Stomach (tissue), 9 donors: ENCODE results near the gene OGG1. TPM values are rescaled to one million over a fixed set of nuclear protein-coding genes. Genes with fewer than 3 reads are reported as not detected.
A peak's percentile ranks its signal among the peaks of the same experiment; 100 is the strongest.

Experiments used
- DNase-seq, 2 donors: peaks; one replicate each; pipeline versions ENCODE4 v3.0.0 to v3.0.0-alpha.2; 2013 to 2019
- H3K27ac ChIP-seq, 5 donors: fragments of 200-600 bp in 4 of 5; sonication (generic) in 4 of 5; one replicate each; pipeline ENCODE4 v1.5.1; 2013 to 2019; ENCODE audit warnings: mild to moderate bottlenecking in 1 of 5, moderate library complexity in 1 of 5
- H3K27me3 ChIP-seq, 3 donors: fragments of 200-600 bp; sonication (generic); one replicate each; pipeline ENCODE4 v1.5.1; 2017 to 2019; ENCODE audit warnings: mixed run types in 1 of 3
- H3K36me3 ChIP-seq, 4 donors: fragments of 200-600 bp; sonication (generic); 1 replicate in 3 of 4; 2 replicates in 1 of 4; pipeline ENCODE4 v1.5.1; 2016 to 2019
- H3K4me1 ChIP-seq, 4 donors: fragments of 200-600 bp; sonication (generic); one replicate each; pipeline ENCODE4 v1.5.1; 2016 to 2019
- H3K4me3 ChIP-seq, 4 donors: fragments of 200-600 bp; sonication (generic) in 3 of 4; one replicate each; pipeline ENCODE4 v1.5.1; 2016 to 2019; ENCODE audit warnings: mild to moderate bottlenecking in 1 of 4
- H3K9me3 ChIP-seq, 4 donors: fragments of 200-600 bp; sonication (generic); one replicate each; pipeline ENCODE4 v1.5.1; 2016 to 2019
- CTCF ChIP-seq, 7 experiments: fragments of 450-650 bp in 4 of 7; fragments of 200-600 bp in 3 of 7; sonication (generic) in 3 of 7; IDR thresholded peaks; one replicate each; pipeline ENCODE4 v1.5.1; 2016 to 2019; ENCODE audit warnings: antibody characterized with exemption in 7 of 7, control low read depth in 2 of 7, mild to moderate bottlenecking in 1 of 7
- EP300 ChIP-seq: sonication (generic); formaldehyde crosslinking; IDR thresholded peaks from one replicate; pipeline ENCODE4 v1.6.1; 2017; ENCODE audit warnings: antibody characterized with exemption
- POLR2A ChIP-seq, 4 donors: fragments of 450-650 bp; IDR thresholded peaks; one replicate each; pipeline ENCODE4 v1.6.1; 2016; ENCODE audit warnings: antibody characterized with exemption in 4 of 4, control low read depth in 2 of 4, mild to moderate bottlenecking in 1 of 4, moderate library complexity in 1 of 4
- POLR2AphosphoS5 ChIP-seq, 3 donors: sonication (generic); formaldehyde crosslinking; IDR thresholded peaks; one replicate each; pipeline ENCODE4 v1.6.1; 2016; ENCODE audit warnings: antibody characterized with exemption in 3 of 3
- WGBS, 5 donors: extraction: QIAGEN DNeasy Blood & Tissue Kit in 3 of 5; methylation state at CpG; one replicate each; pipeline versions ENCODE4 v1.1.5 to v1.1.7; 2013 to 2018; 5-methylcytosine and 5-hydroxymethylcytosine counted together
- intact Hi-C: fragments of 100-400 bp; cut with DNase I; formaldehyde crosslinking; loops from one replicate; pipeline ENCODE4 v1.15.1; 2023; ENCODE audit warnings: low total_unique reads
- polyA plus RNA-seq, 3 donors: library from polyadenylated mRNA; stranded (reverse); fragments of 200-250 nt; gene quantifications; one replicate each; pipeline ENCODE4 v1.2.3, GENCODE V29; 2013
- total RNA-seq, 5 donors: library from RNA; depleted of rRNA; stranded (reverse); fragments of >200 nt; gene quantifications; one replicate each; pipeline versions ENCODE4 v1.1.0 to v1.2.3, GENCODE V29; 2014 to 2016
- donor health status: healthy with polysubstance abuse.
- donor health status: Bipolar disorder and iron deficiency.
- donor health status: healthy.

OGG1 gene
- total and polyA plus RNA-seq, 8 donors = 7.6 to 54.5 (median 17.5) TPM

DNA sequence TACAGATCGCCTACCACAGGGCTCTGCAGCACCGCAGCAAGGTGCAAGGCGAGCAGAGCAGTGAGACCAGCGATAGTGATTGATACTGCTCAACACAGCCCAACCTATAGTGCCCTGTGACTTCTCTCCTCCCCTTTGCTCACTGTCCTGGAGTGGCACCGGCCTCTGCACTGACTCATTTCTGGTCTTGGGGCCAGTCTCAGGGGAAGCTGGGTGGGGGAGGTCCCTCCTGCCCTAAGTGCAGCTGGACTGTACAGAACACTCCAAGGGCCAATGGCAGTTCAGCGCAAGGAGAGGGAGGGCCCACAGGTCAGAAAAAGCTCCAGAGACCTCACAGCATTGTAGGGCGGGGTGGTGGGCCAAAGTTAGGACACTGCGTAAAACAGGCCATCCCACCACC lies 2.5 kb upstream of the OGG1 start:
- intact Hi-C loops = no loop called here
- Histone ChIP-seq H3K4me3 (no peak overlapping the region), H3K4me1 (peaks cover 18 to 36% (median 26%) of the 10 kb centered on the region in 4 donors), H3K27ac (no peak overlapping the region), H3K27me3 (no peaks in the 10 kb centered on the region), H3K9me3 (no peaks in the 10 kb centered on the region), H3K36me3 (peaks cover 59 to 73% (median 72%) of the 10 kb centered on the region in 4 donors)
- no peak for TF ChIP-seq EP300
- no peak for TF ChIP-seq POLR2A (IDR thresholded peaks at IDR 0.05)
- TF ChIP-seq POLR2AphosphoS5 (IDR thresholded peaks at IDR 0.05) = no peak
- no peak for TF ChIP-seq CTCF (IDR thresholded peaks at IDR 0.05)
- DNase-seq = no peak
- WGBS, 5 donors = 91 to 97% (median 94%) methylated on average over 7 to 8 of the region's 8 CpGs

DNA sequence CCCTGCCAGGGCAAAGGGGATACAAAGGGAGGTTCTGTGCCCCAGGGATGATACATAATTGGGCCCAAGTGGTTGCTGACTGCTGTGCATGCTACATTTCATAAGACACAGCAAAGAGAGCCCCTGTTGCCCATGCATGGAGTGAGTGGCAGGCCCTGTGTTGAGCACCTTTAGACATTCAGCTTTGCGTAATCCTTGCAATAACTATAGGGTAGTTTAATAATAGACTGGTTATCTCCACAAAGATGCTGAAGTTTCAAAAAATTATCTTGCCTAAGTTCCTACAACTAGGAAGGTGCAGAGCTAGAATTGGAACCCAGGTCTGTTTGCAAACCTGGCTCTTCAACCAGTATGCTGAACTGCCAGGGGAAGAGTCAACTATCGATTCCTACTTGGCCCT lies 1.7 kb upstream of the OGG1 start:
- WGBS, 5 donors = 96 to 100% (median 98%) methylated on average over 2 of the region's 2 CpGs
- no peak for TF ChIP-seq EP300
- no peak for TF ChIP-seq CTCF (IDR thresholded peaks at IDR 0.05)
- no peak for TF ChIP-seq POLR2A (IDR thresholded peaks at IDR 0.05)
- TF ChIP-seq POLR2AphosphoS5 (IDR thresholded peaks at IDR 0.05) = no peak
- intact Hi-C loops = no loop called here
- Histone ChIP-seq H3K27me3 (no peaks in the 10 kb centered on the region), H3K4me3 (no peak overlapping the region), H3K4me1 (peaks cover 18 to 36% (median 26%) of the 10 kb centered on the region in 4 donors), H3K27ac (no peak overlapping the region), H3K9me3 (no peaks in the 10 kb centered on the region), H3K36me3 (peaks cover 57 to 73% (median 72%) of the 10 kb centered on the region in 4 donors)
- DNase-seq = no peak

GRCh38 chr3:9749296-9749644 lies 482 bp upstream of the OGG1 start:
- Histone ChIP-seq H3K36me3 (peaks cover 45 to 71% (median 68%) of the 10 kb centered on the region in 4 donors), H3K27me3 (no peaks in the 10 kb centered on the region), H3K4me1 (peaks cover 18 to 36% (median 26%) of the 10 kb centered on the region in 4 donors), H3K9me3 (no peaks in the 10 kb centered on the region), H3K4me3 (peak overlapping the region; percentile 64 to 81 (median 70)), H3K27ac (peak overlapping the region; percentile 68 to 92 (median 89))
- TF ChIP-seq POLR2A (IDR thresholded peaks at IDR 0.05) (no peak), POLR2AphosphoS5 (IDR thresholded peaks at IDR 0.05) (no peak), EP300 (no peak), CTCF (IDR thresholded peaks at IDR 0.05) (no peak)
- no peak for DNase-seq
- intact Hi-C loops = no loop called here
- WGBS, 5 donors = 3 to 14% (median 12%) methylated on average over 18 to 19 of the region's 19 CpGs

- H3K9me3 ChIP-seq = no peaks in the 10 kb centered on the region
- intact Hi-C loops = no loop called here
- H3K4me3 ChIP-seq = peak overlapping the region; percentile 64 to 81 (median 70)
- no peaks in the 10 kb centered on the region for H3K27me3 ChIP-seq
- WGBS, 5 donors = 29 to 34% (median 31%) methylated on average over 16 to 17 of the region's 17 CpGs
- H3K27ac ChIP-seq = peak overlapping the region; percentile 68 to 92 (median 89)
- peaks cover 18 to 48% (median 36%) of the 10 kb centered on the region in 4 donors for H3K4me1 ChIP-seq
- H3K36me3 ChIP-seq = peaks cover 31 to 71% (median 67%) of the 10 kb centered on the region in 4 donors
- peak in 1 of 2 donors; percentile 42 for DNase-seq
- TF ChIP-seq POLR2AphosphoS5 (IDR thresholded peaks at IDR 0.05) = no peak
Observed at GRCh38 chr3:9750556-9751411, 1.0 kb downstream of the OGG1 start.

- no peaks in the 10 kb centered on the region for H3K27me3 ChIP-seq
- H3K4me1 ChIP-seq = peaks cover 12 to 35% (median 29%) of the 10 kb centered on the region in 4 donors
- no peak for DNase-seq
- intact Hi-C loops = no loop called here
- no peaks in the 10 kb centered on the region for H3K9me3 ChIP-seq
- WGBS, 5 donors = 50 to 79% (median 74%) methylated on average over 7 to 8 of the region's 8 CpGs
- no peak overlapping the region for H3K4me3 ChIP-seq
- peaks cover 51 to 81% (median 77%) of the 10 kb centered on the region in 4 donors for H3K36me3 ChIP-seq
- peak overlapping the region in 4 of 5 donors; percentile 2 to 50 (median 35) for H3K27ac ChIP-seq
- TF ChIP-seq EP300 (no peak), POLR2AphosphoS5 (IDR thresholded peaks at IDR 0.05) (no peak), POLR2A (IDR thresholded peaks at IDR 0.05) (no peak), CTCF (IDR thresholded peaks at IDR 0.05) (no peak)
Observed at GRCh38 chr3:9754678-9755077, 4.9 kb downstream of the OGG1 start.
